ENCODE data around the gene MED23.
"Not testable (repeated sequence)": the region's sequence is repeated elsewhere in the genome, so short reads cannot be mapped to it uniquely, and the experiment has no call there.

DNA sequence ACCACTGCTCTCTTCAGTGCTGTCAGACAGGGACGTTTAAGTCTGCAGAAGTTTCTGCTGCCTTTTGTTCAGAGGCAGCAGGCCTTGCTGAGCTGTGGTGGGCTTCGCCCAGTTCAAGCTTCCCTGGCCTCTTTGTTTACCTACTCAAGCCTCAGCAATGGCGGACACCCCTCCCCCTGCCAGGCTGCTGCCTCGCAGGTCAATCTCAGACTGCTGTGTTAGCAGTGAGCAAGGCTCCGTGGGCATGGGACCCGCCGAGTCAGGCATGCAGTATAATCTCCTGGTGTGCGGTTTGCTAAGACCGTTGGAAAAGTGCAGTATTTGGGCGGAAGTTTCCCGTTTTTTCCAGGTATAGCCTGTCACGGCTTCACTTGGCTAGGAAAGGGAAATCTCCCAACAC is 96.4 kb downstream of the MED23 start:
- not testable (repeated sequence) for TF ChIP-seq ZFP30 (CRISPR knock-in tag; IDR thresholded peaks at IDR 0.05); SNAI2 (CRISPR knock-in tag; IDR thresholded peaks at IDR 0.05); ZNF8 (CRISPR knock-in tag; IDR thresholded peaks at IDR 0.05); BACH2 (CRISPR knock-in tag; IDR thresholded peaks at IDR 0.05; ENCODE audit: borderline replicate concordance); RARB (CRISPR knock-in tag; IDR thresholded peaks at IDR 0.05)
